ENCODE data around the gene ZCCHC8. TPM values are rescaled to one million over a fixed set of nuclear protein-coding genes. Genes with fewer than 3 reads are reported as not detected.

The ZCCHC8 gene
- total and polyA plus RNA-seq, 2 of the 4 experiments (the other 2 are of a cell fraction): 9.5 to 12.7 TPM

- H2BK20ac ChIP-seq (ENCODE audit: low read depth, low read length): no peak overlapping the region
- H4K8ac ChIP-seq (ENCODE audit: low read depth in 2 of 2, low read length in 2 of 2): no peak overlapping the region
- no peak overlapping the region for H2AFZ ChIP-seq (replicated peaks; ENCODE audit: low read length, poor library complexity)
- no peak overlapping the region for H2BK120ac ChIP-seq (ENCODE audit: low read depth, low read length)
- no peak overlapping the region for H3K4ac ChIP-seq (ENCODE audit: low read depth, low read length)
- CTCF ChIA-PET: no interaction called here
- no peak overlapping the region for H3K4me2 ChIP-seq (ENCODE audit: low read depth, low read length)
- dilution Hi-C loops (cut with HindIII; ENCODE audit: low sequenced_read_pairs, unreplicated experiment) (no loop called here), in situ Hi-C loops (cut with MboI; ENCODE audit: low sequenced_read_pairs) (no loop called here), intact Hi-C loops (cut with micrococcal nuclease) (no loop called here)
- no peak overlapping the region for H4K5ac ChIP-seq (ENCODE audit: low read depth, low read length)
- H3K27ac ChIP-seq (ENCODE audit: insufficient read depth, low read length): no peak overlapping the region
- WGBS, 2 experiments (ENCODE audit: extremely low coverage in 2 of 2, insufficient read length in 1 of 2): no CpG with 5 or more reads among the region's 8 CpGs
- no TSS peak for BruUV-seq (replicated peaks)
- ATAC-seq (ENCODE audit: low read depth) (no peak), DNase-seq (no peak)
- no peak overlapping the region for H2BK5ac ChIP-seq (ENCODE audit: low read depth, low read length, poor library complexity, severe bottlenecking)
- H3K9ac ChIP-seq (ENCODE audit: low read depth, low read length): no peak overlapping the region
- H2BK15ac ChIP-seq (ENCODE audit: low read depth, low read length): no peak overlapping the region
- 0 out of 2 replicates have a peak, but pooled peaks cover 4% of the 10 kb centered on the region for H3K9me1 ChIP-seq (ENCODE audit: insufficient read depth, low read length)
- H2AK9ac ChIP-seq (replicated peaks; ENCODE audit: low read depth, low read length, poor library complexity): no peak overlapping the region
- H3K56ac ChIP-seq (ENCODE audit: extremely low read depth, insufficient read depth, low read length): no peak overlapping the region
- no peak overlapping the region for H4K91ac ChIP-seq (ENCODE audit: insufficient read depth, low read depth, low read length)
- H3K27me3 ChIP-seq (ENCODE audit: control insufficient read depth, insufficient read depth, low read length): no peaks in the 10 kb centered on the region
- H3K23ac ChIP-seq (ENCODE audit: low read depth, low read length): no peak overlapping the region
- no peak overlapping the region for H3K4me3 ChIP-seq (ENCODE audit: insufficient read depth, low read depth, low read length)
- TF ChIP-seq MAFK (IDR thresholded peaks at IDR 0.05; ENCODE audit: low read depth, low read length) (peak; percentile 44), RAD21 (IDR thresholded peaks at IDR 0.05; ENCODE audit: low read length) (no peak), RFX5 (IDR thresholded peaks at IDR 0.05; ENCODE audit: low read depth, low read length) (no peak), MAZ (IDR thresholded peaks at IDR 0.05; ENCODE audit: borderline replicate concordance, low read depth, low read length) (no peak), SMC3 (IDR thresholded peaks at IDR 0.05; ENCODE audit: low read depth, low read length) (no peak), MXI1 (IDR thresholded peaks at IDR 0.05; ENCODE audit: borderline replicate concordance, low read depth, low read length) (no peak), CHD1 (IDR thresholded peaks at IDR 0.05; ENCODE audit: low read depth, low read length) (no peak), USF2 (IDR thresholded peaks at IDR 0.05; ENCODE audit: low read depth, low read length) (no peak)
- TF ChIP-seq, protein P1, sequence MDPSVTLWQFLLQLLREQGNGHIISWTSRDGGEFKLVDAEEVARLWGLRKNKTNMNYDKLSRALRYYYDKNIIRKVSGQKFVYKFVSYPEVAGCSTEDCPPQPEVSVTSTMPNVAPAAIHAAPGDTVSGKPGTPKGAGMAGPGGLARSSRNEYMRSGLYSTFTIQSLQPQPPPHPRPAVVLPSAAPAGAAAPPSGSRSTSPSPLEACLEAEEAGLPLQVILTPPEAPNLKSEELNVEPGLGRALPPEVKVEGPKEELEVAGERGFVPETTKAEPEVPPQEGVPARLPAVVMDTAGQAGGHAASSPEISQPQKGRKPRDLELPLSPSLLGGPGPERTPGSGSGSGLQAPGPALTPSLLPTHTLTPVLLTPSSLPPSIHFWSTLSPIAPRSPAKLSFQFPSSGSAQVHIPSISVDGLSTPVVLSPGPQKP (IDR thresholded peaks at IDR 0.05; ENCODE audit: borderline replicate concordance, low read depth, low read length): no peak
- H3K18ac ChIP-seq (ENCODE audit: low read depth, low read length): no peak overlapping the region
- peaks cover 44% of the 10 kb centered on the region for H3K36me3 ChIP-seq (ENCODE audit: control insufficient read depth, insufficient read depth, low read length)
- POLR2A ChIA-PET (ENCODE audit: unreplicated experiment): no interaction called here
- no peaks in the 10 kb centered on the region; the same call in 1 of the 2 replicates for H4K20me1 ChIP-seq (ENCODE audit: insufficient read depth, low read length)
- no peak overlapping the region for H3K14ac ChIP-seq (replicated peaks; ENCODE audit: low read depth, low read length)
- H3K9me3 ChIP-seq (ENCODE audit: control insufficient read depth, insufficient read depth, low read length): no peaks in the 10 kb centered on the region
- no peaks in the 10 kb centered on the region; the same call in 1 of the 2 replicates for H3K4me1 ChIP-seq (ENCODE audit: control insufficient read depth, insufficient read depth, low read length)
- H2AK5ac ChIP-seq (ENCODE audit: low read depth, low read length): no peak overlapping the region
- H3K79me1 ChIP-seq (ENCODE audit: low read depth in 1 of 2, low read length in 2 of 2): peaks cover 0 to 16% of the 10 kb centered on the region in 2 experiments; a peak in 3 of 4 replicates
Measured at GRCh38 chr12:122480753-122481152, 20.0 kb downstream of the ZCCHC8 start.

Measured in IMR-90 (cell line).